ENCODE data around the gene RCSD1. TPM values are rescaled to one million over a fixed set of nuclear protein-coding genes. Genes with fewer than 3 reads are reported as not detected.

The RCSD1 gene
- total and polyA plus RNA-seq, 4 experiments from 2014 or later: 124 to 173 (median 146) TPM

GRCh38 chr1:167668108-167668507, 38.1 kb downstream of the RCSD1 start:
- Mint-ChIP-seq H3K27me3 (no peaks in the 10 kb centered on the region), H3K9me3 (no peaks in the 10 kb centered on the region), H3K4me1 (peaks cover 74 to 99% (median 87%) of the 10 kb centered on the region in 4 donors), H3K36me3 (peaks cover 52 to 86% of the 10 kb centered on the region in 2 donors), H3K4me3 (peak overlapping the region in 3 of 8 donors; percentile 1 to 44 (median 44)), H3K27ac (peak overlapping the region in 5 of 7 donors; percentile 67 to 86 (median 80))
- Histone ChIP-seq H3K36me3 (ENCODE audit: insufficient read depth, low read length) (peaks cover 20% of the 10 kb centered on the region), H3K4me1 (ENCODE audit: insufficient read depth, low read length) (peaks cover 94% of the 10 kb centered on the region), H3K4me3 (ENCODE audit: low read length in 2 of 2) (no peak overlapping the region), H3K9me3 (ENCODE audit: control insufficient read depth in 1 of 2, low read length in 2 of 2) (no peaks in the 10 kb centered on the region), H3K27me3 (ENCODE audit: insufficient read depth, low read length) (no peaks in the 10 kb centered on the region), H3K27ac (ENCODE audit: low read depth, low read length) (no peak overlapping the region)
- intact Hi-C loops (cut with micrococcal nuclease): no loop called here
- ChIA-PET POLR2A (ENCODE audit: partially characterized antibody) (interaction anchor here (1.0 to 1.4 kb wide), 2 partner anchors 13 to 73 kb away, joined by 3 to 4 read pairs; no protein-coding TSS in a partner anchor), CTCF (ENCODE audit: partially characterized antibody) (interaction anchor here (0.9 to 5.0 kb wide), 5 partner anchors 19 to 112 kb away, joined by 3 to 27 read pairs (median 9); no protein-coding TSS in a partner anchor)
- DNase-seq: no peak

- Histone ChIP-seq H3K4me1 (ENCODE audit: insufficient read depth, low read length) (peaks cover 93% of the 10 kb centered on the region), H3K9me3 (ENCODE audit: control insufficient read depth in 1 of 2, low read length in 2 of 2) (no peaks in the 10 kb centered on the region), H3K27me3 (ENCODE audit: insufficient read depth, low read length) (no peaks in the 10 kb centered on the region), H3K4me3 (ENCODE audit: low read length in 2 of 2) (no peak overlapping the region), H3K36me3 (ENCODE audit: insufficient read depth, low read length) (peaks cover 24% of the 10 kb centered on the region), H3K27ac (ENCODE audit: low read depth, low read length) (peak overlapping the region; percentile 9)
- Mint-ChIP-seq H3K36me3 (peaks cover 53 to 84% of the 10 kb centered on the region in 2 donors), H3K4me1 (peaks cover 76 to 99% (median 85%) of the 10 kb centered on the region in 4 donors), H3K27me3 (no peaks in the 10 kb centered on the region), H3K27ac (peak overlapping the region in 5 of 7 donors; percentile 78 to 92 (median 83)), H3K9me3 (no peaks in the 10 kb centered on the region), H3K4me3 (peak overlapping the region in 2 of 8 donors; percentile 34 to 60)
- no peak for DNase-seq
- intact Hi-C loops (cut with micrococcal nuclease): no loop called here
- ChIA-PET CTCF (ENCODE audit: partially characterized antibody) (interaction anchor here (0.7 to 5.0 kb wide), 4 partner anchors 18 to 69 kb away, joined by 3 to 27 read pairs (median 11); no protein-coding TSS in a partner anchor), POLR2A (ENCODE audit: partially characterized antibody) (no interaction called here)
Observed at GRCh38 chr1:167669209-167670124, 39.4 kb downstream of the RCSD1 start.

- H3K9me3 Mint-ChIP-seq: no peaks in the 10 kb centered on the region
- CTCF ChIA-PET (ENCODE audit: partially characterized antibody): interaction anchor here (5.0 to 5.7 kb wide), 2 partner anchors 16 to 17 kb away, joined by 27 to 31 read pairs; no protein-coding TSS in a partner anchor
- H3K27ac ChIP-seq (ENCODE audit: low read depth, low read length): no peak overlapping the region
- POLR2A ChIA-PET (ENCODE audit: partially characterized antibody): no interaction called here
- no peak overlapping the region for H3K4me3 ChIP-seq (ENCODE audit: low read length in 2 of 2)
- H3K4me3 Mint-ChIP-seq: peak overlapping the region in 1 of 8 donors; percentile 8
- H3K27me3 Mint-ChIP-seq: no peaks in the 10 kb centered on the region
- H3K4me1 Mint-ChIP-seq: peaks cover 70 to 91% (median 79%) of the 10 kb centered on the region in 4 donors
- H3K36me3 Mint-ChIP-seq: peaks cover 49 to 82% of the 10 kb centered on the region in 2 donors
- H3K27ac Mint-ChIP-seq: peak overlapping the region; percentile 45 to 92 (median 84)
- intact Hi-C loops (cut with micrococcal nuclease): no loop called here
- DNase-seq: no peak
- peaks cover 30% of the 10 kb centered on the region for H3K36me3 ChIP-seq (ENCODE audit: insufficient read depth, low read length)
- H3K9me3 ChIP-seq (ENCODE audit: control insufficient read depth in 1 of 2, low read length in 2 of 2): no peaks in the 10 kb centered on the region
- peaks cover 91% of the 10 kb centered on the region for H3K4me1 ChIP-seq (ENCODE audit: insufficient read depth, low read length)
- H3K27me3 ChIP-seq (ENCODE audit: insufficient read depth, low read length): no peaks in the 10 kb centered on the region
Observed at GRCh38 chr1:167670563-167670962, 40.5 kb downstream of the RCSD1 start.

- Histone ChIP-seq H3K27me3 (ENCODE audit: insufficient read depth, low read length) (no peaks in the 10 kb centered on the region), H3K27ac (ENCODE audit: low read depth, low read length) (no peak overlapping the region), H3K4me1 (ENCODE audit: insufficient read depth, low read length) (peaks cover 91% of the 10 kb centered on the region), H3K4me3 (ENCODE audit: low read length in 2 of 2) (no peak overlapping the region), H3K36me3 (ENCODE audit: insufficient read depth, low read length) (peaks cover 41% of the 10 kb centered on the region), H3K9me3 (ENCODE audit: control insufficient read depth in 1 of 2, low read length in 2 of 2) (no peaks in the 10 kb centered on the region)
- peaks cover 51 to 82% of the 10 kb centered on the region in 2 donors for H3K36me3 Mint-ChIP-seq
- H3K4me1 Mint-ChIP-seq: peaks cover 69 to 78% (median 74%) of the 10 kb centered on the region in 4 donors
- DNase-seq: no peak
- no peaks in the 10 kb centered on the region for H3K27me3 Mint-ChIP-seq
- no peaks in the 10 kb centered on the region for H3K9me3 Mint-ChIP-seq
- intact Hi-C loops (cut with micrococcal nuclease): no loop called here
- ChIA-PET POLR2A (ENCODE audit: partially characterized antibody) (interaction anchor here (1.2 kb wide), 1 partner anchor 35 kb away, joined by 4 read pairs; no protein-coding TSS in a partner anchor), CTCF (ENCODE audit: partially characterized antibody) (interaction anchor here (1.1 to 5.7 kb wide), 3 partner anchors 15 to 72 kb away, joined by 4 to 31 read pairs (median 4); no protein-coding TSS in a partner anchor)
- peak overlapping the region; percentile 80 to 95 (median 87) for H3K27ac Mint-ChIP-seq
- H3K4me3 Mint-ChIP-seq: peak overlapping the region in 2 of 8 donors; percentile 37 to 41
Observed at GRCh38 chr1:167671727-167672511, 41.9 kb downstream of the RCSD1 start.

GRCh38 chr1:167672831-167673230, 42.8 kb downstream of the RCSD1 start:
- H3K36me3 Mint-ChIP-seq: peaks cover 51 to 81% of the 10 kb centered on the region in 2 donors
- H3K27me3 ChIP-seq (ENCODE audit: insufficient read depth, low read length): no peaks in the 10 kb centered on the region
- H3K4me3 Mint-ChIP-seq: peak overlapping the region in 1 of 8 donors; percentile 22
- intact Hi-C loops (cut with micrococcal nuclease): no loop called here
- H3K4me1 ChIP-seq (ENCODE audit: insufficient read depth, low read length): peaks cover 91% of the 10 kb centered on the region
- H3K27ac Mint-ChIP-seq: peak overlapping the region in 6 of 7 donors; percentile 16 to 87 (median 80)
- no peaks in the 10 kb centered on the region for H3K27me3 Mint-ChIP-seq
- DNase-seq: no peak
- H3K36me3 ChIP-seq (ENCODE audit: insufficient read depth, low read length): peaks cover 41% of the 10 kb centered on the region
- H3K4me1 Mint-ChIP-seq: peaks cover 62 to 73% (median 70%) of the 10 kb centered on the region in 4 donors
- H3K9me3 ChIP-seq (ENCODE audit: control insufficient read depth in 1 of 2, low read length in 2 of 2): no peaks in the 10 kb centered on the region
- no peak overlapping the region for H3K4me3 ChIP-seq (ENCODE audit: low read length in 2 of 2)
- H3K9me3 Mint-ChIP-seq: no peaks in the 10 kb centered on the region
- ChIA-PET POLR2A (ENCODE audit: partially characterized antibody) (interaction anchor here (1.2 to 1.3 kb wide), 2 partner anchors 17 to 36 kb away, joined by 3 to 4 read pairs; no protein-coding TSS in a partner anchor), CTCF (ENCODE audit: partially characterized antibody) (interaction anchor here (2.1 to 5.7 kb wide), 2 partner anchors 15 to 72 kb away, joined by 12 to 31 read pairs; no protein-coding TSS in a partner anchor)
- H3K27ac ChIP-seq (ENCODE audit: low read depth, low read length): no peak overlapping the region

GRCh38 chr1:167673265-167673664, 43.2 kb downstream of the RCSD1 start:
- ChIA-PET CTCF (ENCODE audit: partially characterized antibody) (interaction anchor here (2.1 to 5.7 kb wide), 2 partner anchors 14 to 73 kb away, joined by 12 to 31 read pairs; no protein-coding TSS in a partner anchor), POLR2A (ENCODE audit: partially characterized antibody) (interaction anchor here (1.3 kb wide), 1 partner anchor 18 kb away, joined by 3 read pairs; no protein-coding TSS in a partner anchor)
- no peaks in the 10 kb centered on the region for H3K27me3 ChIP-seq (ENCODE audit: insufficient read depth, low read length)
- Mint-ChIP-seq H3K27me3 (no peaks in the 10 kb centered on the region), H3K4me1 (peaks cover 58 to 72% (median 67%) of the 10 kb centered on the region in 4 donors), H3K36me3 (peaks cover 49 to 78% of the 10 kb centered on the region in 2 donors), H3K27ac (peak overlapping the region; percentile 29 to 80 (median 59)), H3K9me3 (no peaks in the 10 kb centered on the region), H3K4me3 (no peak overlapping the region)
- no peak overlapping the region for H3K4me3 ChIP-seq (ENCODE audit: low read length in 2 of 2)
- no peak overlapping the region for H3K27ac ChIP-seq (ENCODE audit: low read depth, low read length)
- peaks cover 41% of the 10 kb centered on the region for H3K36me3 ChIP-seq (ENCODE audit: insufficient read depth, low read length)
- intact Hi-C loops (cut with micrococcal nuclease): no loop called here
- no peaks in the 10 kb centered on the region for H3K9me3 ChIP-seq (ENCODE audit: control insufficient read depth in 1 of 2, low read length in 2 of 2)
- DNase-seq: no peak
- H3K4me1 ChIP-seq (ENCODE audit: insufficient read depth, low read length): peaks cover 90% of the 10 kb centered on the region

Data from CD4-positive, alpha-beta memory T cell (primary cell).